Myocyte (in vitro differentiated cells): ENCODE measurements around the gene TPT1. TPM values are rescaled to one million over a fixed set of nuclear protein-coding genes. Genes with fewer than 3 reads are reported as not detected.
A peak's percentile ranks its signal among the peaks of the same experiment; 100 is the strongest.

Experiments used
- DNase-seq: peaks from one replicate; pipeline ENCODE4 v3.0.0-alpha.2; 2012; ENCODE audit warnings: low read depth
- total RNA-seq: library from RNA; depleted of rRNA; stranded (reverse); fragments of >200 nt; gene quantifications from 2 replicates; pipeline ENCODE4 v1.2.3, GENCODE V29; 2014

TPT1 gene
- total RNA-seq, 1 donor from 2014 or later, result 2,103 TPM

DNA sequence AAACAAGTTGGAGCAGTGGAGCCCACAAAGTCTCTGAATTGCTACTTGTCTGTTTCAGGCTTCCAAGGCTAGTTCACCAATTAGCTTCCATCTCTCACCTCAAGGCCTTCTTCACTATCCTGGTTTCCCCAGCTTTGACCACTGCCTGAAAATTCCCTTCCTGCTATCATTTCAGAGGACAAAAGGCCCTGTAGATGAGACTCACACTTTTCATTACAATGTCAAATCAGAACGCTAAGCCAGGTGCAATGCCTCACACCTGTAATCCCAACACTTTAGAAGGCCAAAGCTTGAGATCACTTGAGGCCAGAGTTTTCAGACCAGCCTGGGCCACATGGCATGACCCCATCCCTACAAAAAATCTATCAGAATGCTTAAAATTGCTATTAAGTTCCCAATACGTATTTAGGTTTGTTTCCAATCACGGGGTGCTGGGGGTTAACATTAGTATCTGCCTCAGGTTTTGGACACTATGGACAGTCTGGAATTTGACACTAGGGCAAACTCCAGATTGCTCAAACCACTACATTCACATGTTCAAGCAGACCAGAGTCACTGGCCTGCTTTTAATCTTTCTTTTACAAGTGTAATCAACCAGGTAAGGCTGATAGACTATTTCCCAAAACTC lies 5.5 kb downstream of the TPT1 start:
- no peak for DNase-seq

DNA sequence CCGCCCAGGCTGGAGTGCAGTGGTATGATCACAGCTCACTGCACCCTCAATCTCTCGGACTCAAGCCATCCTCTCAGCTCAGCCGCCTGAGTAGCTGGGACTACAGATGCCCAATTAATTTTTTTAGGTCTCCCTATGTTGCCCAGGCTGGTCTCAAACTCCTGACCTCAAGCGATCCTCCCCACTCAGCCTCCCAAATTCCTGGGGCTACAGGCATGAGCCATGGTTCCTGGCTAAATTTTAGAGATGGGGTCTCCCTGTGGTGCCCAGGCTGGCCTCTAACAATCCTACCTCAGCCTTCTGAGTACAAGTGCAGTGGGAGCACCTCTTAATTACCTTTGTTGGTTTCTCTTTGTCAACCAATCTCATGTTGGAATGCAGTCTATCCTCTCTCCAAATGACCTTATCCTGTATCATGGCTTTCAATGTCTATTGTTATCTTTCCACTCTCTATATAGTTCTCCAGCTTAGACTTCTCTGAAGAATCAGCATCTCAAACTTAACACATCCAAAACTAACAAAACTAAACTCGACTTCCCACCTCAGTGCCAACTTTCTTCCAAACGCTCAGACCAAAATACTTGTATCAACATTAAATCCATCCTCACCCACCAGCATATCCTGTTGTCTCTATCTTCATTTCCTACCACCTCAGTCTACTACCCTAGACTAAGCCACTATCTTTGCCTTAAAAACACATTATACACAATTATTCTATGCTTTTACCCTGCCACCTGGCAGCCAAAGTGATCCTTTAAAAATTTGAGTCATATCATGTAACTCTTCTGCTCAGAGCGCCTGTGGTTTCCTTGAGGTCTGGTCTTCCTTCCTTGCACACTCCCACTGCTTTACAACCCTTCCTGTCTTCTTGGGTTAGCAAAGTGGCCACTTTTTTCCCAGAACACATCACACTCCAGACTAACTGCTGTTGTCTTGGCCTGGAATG lies 6.7 kb downstream of the TPT1 start:
- no peak for DNase-seq

DNA sequence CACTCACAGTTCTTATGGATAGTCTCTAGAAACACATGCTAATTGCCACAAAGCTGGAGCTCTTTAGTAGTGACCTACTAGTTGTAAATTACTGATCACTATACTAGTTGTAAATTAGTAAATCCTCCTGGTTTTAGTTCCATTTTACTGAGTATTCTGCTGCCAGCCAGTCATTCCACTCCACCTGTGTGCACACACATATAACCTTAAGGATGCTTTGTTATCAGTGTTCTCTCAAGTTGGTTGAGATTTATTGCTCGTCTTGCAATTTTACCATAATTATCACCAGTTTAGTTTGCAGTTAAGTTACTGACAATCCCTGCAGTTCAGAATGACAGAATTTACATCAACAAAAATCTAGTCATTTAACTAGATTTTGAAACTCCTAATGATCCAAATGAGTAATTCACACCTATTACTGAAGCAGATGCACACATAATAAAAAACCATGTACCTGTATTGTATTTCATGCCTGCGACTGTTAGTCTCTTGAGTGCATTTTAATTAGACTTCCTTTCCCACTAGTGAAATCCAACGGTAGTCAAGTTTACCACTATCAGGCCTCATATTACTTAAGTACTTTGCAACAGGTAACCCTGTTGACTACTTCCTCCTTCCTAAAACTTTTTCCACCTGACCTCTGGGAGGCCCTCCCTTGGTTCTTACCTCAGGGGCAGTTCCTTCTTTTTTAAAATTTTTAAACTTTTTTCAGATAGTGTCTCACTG lies 7.6 kb downstream of the TPT1 start:
- no peak for DNase-seq

DNA sequence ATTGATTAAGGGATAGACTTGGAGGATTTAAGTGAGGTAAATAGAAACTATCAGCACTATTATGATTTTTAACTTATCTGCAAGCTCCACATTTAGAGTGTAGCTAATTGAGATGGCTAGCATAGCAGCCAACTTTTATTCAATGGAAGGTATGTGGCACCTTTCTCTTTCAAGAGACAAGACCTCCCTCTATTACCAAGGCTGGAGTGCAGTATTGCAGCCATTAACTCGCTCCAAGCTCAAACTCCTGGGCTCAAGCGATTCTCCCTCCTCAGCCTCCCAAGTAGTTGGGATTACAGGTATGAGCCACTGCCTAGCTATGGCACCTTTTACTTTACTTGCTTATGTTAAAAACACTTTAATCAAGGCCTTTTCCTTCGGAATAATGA lies 8.2 kb downstream of the TPT1 start:
- no peak for DNase-seq

DNA sequence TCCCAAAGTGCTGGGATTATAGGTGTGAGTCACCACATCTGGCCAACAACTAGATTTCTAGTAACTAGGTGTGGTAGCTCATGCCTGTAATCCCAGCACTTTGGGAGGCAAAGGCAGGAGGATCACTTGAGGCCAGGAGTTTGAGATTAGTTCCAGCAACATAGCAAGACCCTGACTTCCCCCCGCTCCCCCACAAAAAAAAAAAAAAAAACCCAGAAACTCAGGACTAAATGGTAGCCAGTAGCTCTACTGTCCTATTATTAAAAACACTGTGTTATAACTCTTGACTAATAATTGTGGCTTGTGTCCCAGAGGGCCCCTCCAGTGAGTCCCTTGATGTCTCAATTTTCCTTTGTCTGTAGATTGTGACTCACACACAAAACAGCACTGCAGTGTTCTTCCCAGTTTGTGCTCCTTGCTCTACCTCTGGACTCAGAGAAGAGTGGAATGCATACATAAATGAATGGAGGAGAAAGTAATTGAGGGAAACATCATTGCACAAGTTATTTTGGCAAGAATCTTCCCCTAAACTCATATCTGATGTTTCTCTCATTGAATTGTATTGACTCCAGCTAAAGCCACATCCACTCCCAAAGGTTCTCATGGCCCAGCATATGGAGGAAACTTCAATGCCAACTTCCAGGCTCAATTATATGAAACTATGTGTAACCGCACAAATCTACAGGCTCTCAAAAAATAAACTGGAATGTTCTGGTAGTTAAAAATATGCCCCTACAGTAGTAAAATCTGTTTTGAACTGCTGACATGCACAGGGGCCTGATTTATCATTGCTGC lies 8.8 kb downstream of the TPT1 start:
- peak; percentile 69 for DNase-seq

DNA sequence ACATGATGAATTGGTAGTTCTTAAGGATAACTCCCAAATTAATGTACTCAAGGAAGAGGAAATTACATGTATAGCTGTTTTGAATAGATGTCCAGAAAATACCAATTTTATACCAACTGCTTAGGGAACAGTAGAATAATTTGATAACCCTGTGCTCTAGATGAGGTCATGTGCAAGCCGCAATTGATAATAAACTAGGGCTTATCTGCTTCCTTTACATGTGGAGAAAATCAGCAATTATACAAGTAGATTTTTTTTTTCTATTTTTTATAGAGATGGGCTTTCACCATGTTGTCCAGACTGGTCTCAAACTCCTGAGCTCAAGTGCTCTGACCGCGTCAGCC lies 9.3 kb downstream of the TPT1 start:
- no peak for DNase-seq

DNA sequence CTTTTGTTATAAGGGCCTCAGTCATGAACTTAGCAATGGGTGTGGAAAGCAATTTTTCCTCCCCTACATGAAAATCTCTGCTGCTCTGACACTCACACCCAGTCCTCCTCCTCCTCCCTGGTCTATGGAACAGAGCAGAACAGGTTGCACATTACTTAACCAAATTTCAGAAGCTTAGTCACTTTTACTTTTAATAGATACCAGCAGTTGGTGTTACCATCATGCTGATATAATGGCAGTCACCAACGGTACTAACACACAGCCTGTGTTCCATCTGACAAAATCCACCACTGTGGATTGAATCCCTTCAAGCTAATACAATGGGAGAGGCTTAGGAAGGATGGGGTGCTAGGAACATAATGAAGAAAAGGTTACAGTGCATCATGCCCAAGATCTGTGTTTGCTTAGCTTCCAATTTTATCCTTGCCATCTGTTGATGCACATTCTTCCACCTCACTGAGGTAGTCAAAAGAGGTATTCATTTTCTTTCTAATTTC lies 9.8 kb downstream of the TPT1 start:
- peak; percentile 70 for DNase-seq

DNA sequence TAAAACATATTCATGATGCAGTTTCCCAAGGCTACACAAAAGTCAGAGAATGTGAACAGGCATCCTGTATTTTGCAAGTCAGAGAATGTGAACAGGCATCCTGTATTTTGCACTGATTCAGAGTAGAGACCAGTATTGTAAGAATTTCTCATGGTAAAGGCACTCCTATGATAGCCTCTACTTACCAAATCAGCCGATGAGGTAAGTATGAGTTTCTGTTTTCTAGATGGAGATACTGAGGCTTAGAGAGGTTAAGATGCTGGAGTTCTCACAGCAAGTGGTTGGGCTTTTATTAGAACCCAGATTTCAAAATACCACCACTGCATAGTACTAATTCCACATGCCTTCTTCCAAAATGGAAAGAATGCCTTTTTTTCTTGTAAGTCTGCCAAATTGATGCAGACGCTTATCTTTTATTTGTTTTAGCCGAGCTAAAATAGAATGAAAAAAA lies 12.3 kb downstream of the TPT1 start:
- no peak for DNase-seq

DNA sequence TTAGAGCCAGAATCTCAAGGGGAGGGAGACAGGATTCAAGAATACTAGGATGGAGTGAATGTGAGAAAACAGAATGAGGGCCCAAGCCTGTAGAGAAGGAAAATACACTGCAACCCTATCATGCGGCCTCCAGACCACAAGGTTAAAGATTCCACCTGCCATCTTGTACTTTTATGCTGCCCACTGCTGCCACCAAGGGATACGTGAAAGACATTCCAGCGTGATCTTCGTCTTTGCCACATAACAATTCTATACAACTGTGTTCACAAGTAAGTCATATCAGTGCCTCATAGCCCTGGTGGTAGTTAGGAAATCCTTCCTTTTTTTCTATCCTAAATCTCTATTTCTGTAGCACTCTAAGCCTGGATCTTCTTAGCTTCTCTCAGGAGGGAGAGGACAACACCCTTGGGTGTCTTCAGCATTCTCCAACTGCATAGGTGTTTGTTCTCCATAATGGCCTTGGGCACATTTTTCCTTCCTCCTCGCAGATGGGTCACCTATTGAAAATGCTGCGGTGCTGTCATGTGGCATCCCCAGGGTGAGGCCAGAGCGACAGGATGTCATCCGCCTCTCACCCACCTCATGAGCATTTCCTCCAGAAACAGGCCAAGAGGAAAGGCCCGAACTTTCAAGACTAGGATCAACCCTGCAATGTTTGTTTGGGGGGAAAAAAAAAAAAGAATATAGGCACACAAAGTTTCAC lies 13.6 kb downstream of the TPT1 start:
- no peak for DNase-seq

DNA sequence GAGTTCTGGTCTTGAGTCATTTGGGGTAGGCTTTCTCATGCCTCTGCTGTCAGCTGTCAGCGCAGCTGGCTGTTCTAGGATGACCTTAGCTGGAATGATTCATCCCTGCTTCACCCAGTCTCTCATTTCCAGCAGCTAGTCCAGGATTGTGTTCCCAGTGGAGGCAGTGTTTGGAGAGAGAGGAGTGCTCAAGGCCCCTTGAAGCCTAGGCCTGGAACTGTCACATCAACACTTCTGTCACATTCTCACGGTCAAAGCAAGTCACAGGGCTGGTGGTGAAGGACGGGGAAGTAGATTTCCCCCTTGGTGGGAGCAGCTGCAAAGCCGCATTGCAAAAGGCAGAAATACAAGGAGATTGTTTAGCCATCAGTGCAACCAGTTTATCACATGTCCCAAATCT lies 15.2 kb downstream of the TPT1 start:
- DNase-seq, result peak; percentile 99

DNA sequence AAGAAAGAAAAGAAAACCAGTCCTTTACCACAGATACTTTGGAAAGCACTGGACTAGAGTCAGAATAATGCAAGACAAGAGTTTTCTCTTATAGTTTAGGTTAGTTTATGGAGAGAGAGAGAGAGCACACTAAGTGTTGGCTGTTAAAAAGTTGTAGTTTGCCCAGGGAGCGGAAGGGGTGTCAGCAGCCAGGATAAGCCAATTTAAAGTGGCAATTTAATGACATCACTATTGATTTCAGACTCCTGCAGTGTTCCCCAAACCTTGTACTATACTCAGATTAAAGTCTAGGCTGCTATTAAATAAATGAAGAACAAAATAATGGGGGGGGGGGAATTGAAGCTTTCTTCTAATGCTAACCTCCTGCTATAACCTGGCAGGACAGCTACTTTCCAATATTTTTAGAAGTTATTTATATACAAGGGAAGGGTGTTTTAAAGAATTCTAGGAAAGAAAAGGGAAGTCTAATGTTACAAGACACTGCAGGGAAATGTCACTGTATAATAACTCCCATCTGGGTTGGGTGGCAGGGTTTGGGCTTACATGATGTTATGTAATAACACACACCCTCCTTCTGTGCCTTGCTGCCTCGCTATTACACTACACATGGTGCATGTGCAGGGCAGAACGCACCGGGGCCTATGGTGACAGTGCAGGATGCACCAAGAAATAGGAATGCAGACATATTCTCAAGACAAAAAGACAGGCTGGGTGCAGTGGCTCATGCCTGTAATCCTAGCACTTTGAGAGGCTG lies 19.9 kb downstream of the TPT1 start:
- DNase-seq, result no peak

DNA sequence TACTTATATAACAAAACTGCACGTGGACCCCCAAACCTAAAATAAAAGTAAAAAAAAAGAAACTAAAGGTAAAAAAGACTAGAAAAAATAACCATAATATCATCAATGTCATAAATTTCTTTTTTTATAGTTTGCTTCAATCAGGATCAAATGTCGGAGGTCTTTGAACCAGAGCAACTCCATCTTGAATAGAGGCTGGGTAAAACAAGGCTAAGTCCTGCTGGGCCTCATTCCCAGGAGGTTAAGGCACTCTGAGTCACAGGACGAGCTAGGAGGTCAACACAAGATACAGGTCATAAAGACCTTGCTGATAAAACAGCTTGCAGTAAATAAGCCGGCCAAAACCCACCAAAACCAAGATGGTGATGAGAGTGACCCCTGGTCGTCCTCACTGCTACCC lies 24.0 kb downstream of the TPT1 start:
- DNase-seq, result no peak

DNA sequence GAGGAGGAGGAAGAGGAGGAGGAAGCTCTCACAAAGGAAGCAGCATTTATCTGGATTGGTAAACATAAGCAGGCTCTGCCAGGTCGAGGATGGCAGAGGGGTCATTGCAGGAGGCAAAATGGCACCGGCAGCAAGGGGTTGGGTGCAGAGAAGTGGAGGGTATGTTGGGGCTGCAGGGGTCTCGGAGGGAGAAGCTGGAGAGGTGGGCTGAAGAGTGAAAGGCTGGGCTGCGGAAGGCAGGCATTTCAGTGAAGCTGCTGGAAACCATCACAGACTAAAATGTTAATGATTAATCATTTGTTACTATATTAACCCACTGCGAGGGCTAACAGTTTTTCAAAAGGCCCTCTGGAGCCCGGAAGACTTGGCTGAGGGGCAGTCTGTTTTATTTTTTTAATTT lies 24.6 kb downstream of the TPT1 start:
- DNase-seq, result no peak

DNA sequence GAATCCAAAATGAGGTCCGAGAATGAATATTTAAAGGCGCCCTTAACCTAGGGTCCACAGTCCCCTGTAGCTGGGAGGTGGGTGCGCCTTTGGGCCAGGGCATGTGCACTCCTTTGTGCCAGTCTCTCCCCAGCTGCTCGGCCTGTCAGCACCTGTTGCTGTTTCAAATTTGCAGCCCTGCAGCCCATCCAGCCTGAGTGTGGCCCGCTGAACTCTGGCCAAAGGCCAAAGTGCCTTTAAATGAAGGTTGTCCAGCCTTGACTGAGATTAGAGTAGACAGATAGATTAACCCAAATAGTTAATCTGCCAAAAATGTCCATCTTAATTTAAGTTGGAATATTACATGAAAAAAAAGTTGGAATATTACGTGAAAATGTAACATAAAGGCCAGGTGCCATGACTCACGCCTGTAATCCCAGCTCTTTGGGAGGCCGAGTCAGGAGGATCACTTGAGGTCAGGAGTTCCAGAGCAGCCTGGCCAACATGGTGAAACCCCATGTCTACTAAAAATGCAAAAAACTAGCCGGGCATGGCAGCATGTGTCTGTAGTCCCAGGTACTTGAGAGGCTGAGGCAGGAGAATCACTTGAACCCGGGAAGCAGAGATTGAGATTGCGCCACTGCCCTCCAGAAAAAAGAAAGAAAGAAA lies 25.3 kb downstream of the TPT1 start:
- no peak for DNase-seq

DNA sequence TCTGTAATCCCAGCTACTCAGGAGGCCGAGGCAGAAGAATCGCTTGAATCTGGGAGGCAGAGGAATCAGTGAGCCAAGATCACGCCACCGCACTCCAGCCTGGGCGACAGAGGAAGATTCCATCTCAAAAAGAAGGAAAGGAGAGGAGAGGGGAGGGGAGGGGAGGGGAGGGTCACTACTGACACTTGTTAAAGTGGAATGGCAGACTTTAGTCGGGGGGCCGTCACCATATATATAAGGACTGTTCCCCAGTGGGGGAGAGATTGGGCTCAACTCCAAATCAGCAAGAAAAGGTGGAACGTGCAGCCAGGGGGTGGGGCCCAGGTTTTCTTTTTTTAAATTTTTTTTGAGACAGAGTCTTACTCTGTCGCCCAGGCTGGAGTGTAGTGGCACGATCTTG lies 26.2 kb downstream of the TPT1 start:
- no peak for DNase-seq

DNA sequence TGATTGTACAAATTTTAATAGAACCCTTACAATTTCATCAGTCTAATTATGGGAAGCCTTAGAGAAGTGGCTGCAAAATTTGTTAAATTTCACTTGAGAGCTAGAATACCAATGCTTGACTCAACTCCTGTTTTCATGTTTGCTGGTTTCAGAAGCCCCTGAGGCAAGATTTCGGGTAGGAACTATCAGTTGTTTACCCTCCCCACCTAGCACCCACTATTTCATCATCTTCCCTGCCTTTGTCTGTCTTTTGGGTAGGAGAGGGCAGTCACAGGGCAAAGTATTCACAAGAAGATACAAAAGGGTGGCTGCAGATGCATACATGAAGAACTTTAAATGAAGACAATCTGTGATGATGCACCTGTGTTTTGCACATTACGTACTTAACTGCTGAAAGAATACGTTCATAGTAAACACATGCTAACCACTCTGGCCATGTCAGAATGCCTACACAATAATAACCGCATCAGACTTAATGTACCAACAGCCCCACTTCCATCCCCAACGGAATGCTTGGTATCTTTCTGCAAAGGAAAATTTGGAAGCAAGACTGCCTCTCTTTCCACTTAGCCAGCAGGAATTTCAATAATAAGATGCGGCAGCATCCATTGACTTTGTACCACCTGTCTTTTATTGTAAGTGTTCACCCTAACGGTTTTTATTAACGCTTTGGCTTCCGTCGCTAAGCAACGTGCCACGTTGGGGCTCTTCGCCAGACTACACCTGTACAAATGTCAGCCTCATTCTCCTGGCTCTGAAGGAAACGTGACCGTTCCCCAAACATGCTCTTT lies 30.4 kb downstream of the TPT1 start:
- DNase-seq, result no peak

DNA sequence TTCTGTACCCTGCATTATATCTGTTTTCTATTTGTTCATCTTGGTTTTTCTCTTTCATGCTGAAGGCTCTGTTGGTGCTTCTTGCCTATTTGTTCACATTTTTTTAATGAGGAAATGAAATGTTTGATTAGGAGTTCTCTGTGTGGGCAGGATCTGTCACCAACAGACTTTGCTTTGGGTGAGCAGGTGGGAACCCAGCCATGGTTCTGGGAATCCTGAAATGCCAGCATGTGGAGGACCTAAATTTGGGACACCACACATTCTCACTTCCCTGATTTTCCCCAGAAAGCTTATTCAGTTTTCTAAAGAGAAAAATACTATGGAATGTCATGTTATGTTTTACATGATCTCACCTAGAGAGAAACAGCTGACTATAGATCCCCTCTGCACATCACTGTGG lies 34.0 kb downstream of the TPT1 start:
- no peak for DNase-seq

DNA sequence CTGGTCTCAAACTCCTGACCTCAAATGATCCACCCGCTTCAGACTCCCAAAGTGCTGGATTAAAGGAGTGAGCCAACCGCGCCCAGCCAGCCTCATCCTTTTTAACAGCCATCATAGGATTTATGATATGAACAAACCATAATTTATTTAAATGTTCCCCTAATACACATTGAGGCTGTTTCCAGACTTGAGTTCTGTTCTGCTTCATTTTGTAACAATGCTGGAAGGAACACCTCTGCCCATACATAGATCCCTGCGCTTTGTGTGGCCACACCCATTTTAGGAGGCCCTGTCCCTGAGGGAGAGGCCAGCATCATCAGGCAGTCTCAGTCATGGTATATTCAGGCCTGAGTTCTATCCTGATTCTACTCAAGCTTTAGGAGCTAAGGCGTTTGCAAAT lies 35.9 kb downstream of the TPT1 start:
- DNase-seq, result no peak
